Astrocyte (in vitro differentiated cells and primary cell): ENCODE data around the gene WFDC8. TPM values are rescaled to one million over a fixed set of nuclear protein-coding genes. Genes with fewer than 3 reads are reported as not detected.

ENCODE experiments used
- DNase-seq: peaks from one replicate; pipeline ENCODE4 v3.0.0-alpha.2; 2010; ENCODE audit warnings: low read depth
- FAIRE-seq: peaks from 2 replicates; lab custom pipeline; 2011; peaks lifted over from hg19 to GRCh38; lab: Jason Lieb, UNC
- H2AFZ ChIP-seq: 2 replicates; pipeline ENCODE4 v1.6.0; 2012; ENCODE audit warnings: low read depth, low read length, inconsistent platforms
- H3K27ac ChIP-seq: 2 replicates; pipeline ENCODE4 v1.5.1; 2011; ENCODE audit warnings: low read depth, low read length, inconsistent platforms
- H3K27me3 ChIP-seq: 2 replicates; pipeline ENCODE4 v1.6.0; 2011; ENCODE audit warnings: low read length, inconsistent platforms; ENCODE audit not compliant: insufficient read depth
- H3K36me3 ChIP-seq: 2 replicates; pipeline ENCODE4 v1.5.1; 2011; ENCODE audit warnings: low read length, inconsistent platforms; ENCODE audit not compliant: insufficient read depth
- H3K4me1 ChIP-seq: 2 replicates; pipeline ENCODE4 v1.5.1; 2011; ENCODE audit warnings: low read length, inconsistent platforms; ENCODE audit not compliant: insufficient read depth
- H3K4me2 ChIP-seq: 2 replicates; pipeline ENCODE4 v1.6.0; 2012; ENCODE audit warnings: low read length, inconsistent platforms
- H3K4me3 ChIP-seq: 2 replicates; pipeline ENCODE4 v1.5.1; 2011; ENCODE audit warnings: low read depth, mild to moderate bottlenecking, low read length, inconsistent platforms; ENCODE audit not compliant: insufficient read depth
- H3K79me2 ChIP-seq: 2 replicates; pipeline ENCODE4 v1.6.0; 2012; ENCODE audit warnings: mild to moderate bottlenecking, low read length, inconsistent platforms; ENCODE audit not compliant: insufficient read depth
- H3K9ac ChIP-seq: 2 replicates; pipeline ENCODE4 v1.6.0; 2012; ENCODE audit warnings: mild to moderate bottlenecking, low read length, inconsistent platforms
- H3K9me3 ChIP-seq: 2 replicates; pipeline ENCODE4 v1.5.1; 2012; ENCODE audit warnings: low read depth, mild to moderate bottlenecking, low read length, inconsistent platforms; ENCODE audit not compliant: insufficient read depth
- H4K20me1 ChIP-seq: 2 replicates; pipeline ENCODE4 v1.6.0; 2012; ENCODE audit warnings: low read length, inconsistent platforms; ENCODE audit not compliant: insufficient read depth
- H3K27ac Mint-ChIP-seq: one replicate; pipeline ENCODE4 v1.8.0; 2021; ENCODE audit warnings: mild to moderate bottlenecking, mixed read lengths; ENCODE audit not compliant: unreplicated experiment
- H3K27me3 Mint-ChIP-seq: one replicate; pipeline ENCODE4 v1.8.0; 2021; ENCODE audit warnings: low read depth, mixed read lengths; ENCODE audit not compliant: unreplicated experiment
- H3K36me3 Mint-ChIP-seq: one replicate; pipeline ENCODE4 v1.8.0; 2021; ENCODE audit warnings: low read depth, mixed read lengths; ENCODE audit not compliant: unreplicated experiment
- H3K4me1 Mint-ChIP-seq: one replicate; pipeline ENCODE4 v1.8.0; 2021; ENCODE audit warnings: low read depth, mixed read lengths; ENCODE audit not compliant: unreplicated experiment
- H3K4me3 Mint-ChIP-seq: one replicate; pipeline ENCODE4 v1.8.0; 2021; ENCODE audit warnings: mild to moderate bottlenecking, moderate library complexity, mixed read lengths; ENCODE audit not compliant: unreplicated experiment
- H3K9me3 Mint-ChIP-seq: one replicate; pipeline ENCODE4 v1.8.0; 2021; ENCODE audit warnings: mild to moderate bottlenecking, mixed read lengths; ENCODE audit not compliant: unreplicated experiment
- CTCF ChIP-seq: IDR thresholded peaks from 2 replicates; pipeline ENCODE4 v1.5.1; 2011; ENCODE audit warnings: low read depth, mild to moderate bottlenecking, inconsistent platforms, low read length, moderate library complexity; ENCODE audit not compliant: insufficient read depth
- EZH2 ChIP-seq: IDR thresholded peaks from 2 replicates; pipeline ENCODE4 v1.6.1; 2012; ENCODE audit warnings: mild to moderate bottlenecking, low read length, inconsistent platforms; ENCODE audit not compliant: insufficient read depth
- total RNA-seq: library from RNA; stranded (reverse); gene quantifications from 2 replicates; pipeline ENCODE4 v1.2.1, GENCODE V29; 2021

Gene WFDC8
- total RNA-seq, 1 donor from 2014 or later: not detected

DNA sequence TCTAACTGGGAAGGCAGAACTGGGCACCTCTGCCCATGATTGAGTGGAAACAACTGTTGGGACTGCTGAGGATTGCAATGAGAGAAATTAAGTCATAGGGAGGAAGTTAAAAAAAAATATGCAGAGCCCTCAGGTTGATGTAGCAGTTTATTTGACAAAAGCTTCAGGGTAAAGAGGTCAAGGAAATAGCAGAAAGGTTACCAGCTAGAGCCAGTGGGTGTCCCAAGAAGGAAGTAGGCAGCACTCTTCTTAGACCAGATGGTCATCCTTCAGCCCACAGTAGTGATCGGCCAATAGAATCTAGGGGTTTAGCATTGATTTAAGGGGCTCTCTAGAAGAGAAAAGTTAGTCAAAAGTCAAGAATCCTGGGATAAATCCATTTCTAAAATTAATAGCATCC lies 28.7 kb upstream of the WFDC8 start:
- DNase-seq (no peak), FAIRE-seq (no peak)
- Histone ChIP-seq H2AFZ (no peak overlapping the region), H3K9ac (no peak overlapping the region), H3K9me3 (no peaks in the 10 kb centered on the region), H3K79me2 (no peaks in the 10 kb centered on the region), H4K20me1 (no peaks in the 10 kb centered on the region), H3K4me1 (no peaks in the 10 kb centered on the region), H3K4me2 (no peak overlapping the region), H3K4me3 (no peak overlapping the region), H3K36me3 (no peaks in the 10 kb centered on the region), H3K27ac (no peak overlapping the region), H3K27me3 (no peaks in the 10 kb centered on the region)
- Mint-ChIP-seq H3K4me3 (no peak overlapping the region), H3K9me3 (peaks cover 13% of the 10 kb centered on the region), H3K27me3 (no peaks in the 10 kb centered on the region), H3K27ac (no peak overlapping the region), H3K4me1 (peaks cover 25% of the 10 kb centered on the region), H3K36me3 (no peaks in the 10 kb centered on the region)
- no peak for TF ChIP-seq CTCF
- no peak for TF ChIP-seq EZH2

DNA sequence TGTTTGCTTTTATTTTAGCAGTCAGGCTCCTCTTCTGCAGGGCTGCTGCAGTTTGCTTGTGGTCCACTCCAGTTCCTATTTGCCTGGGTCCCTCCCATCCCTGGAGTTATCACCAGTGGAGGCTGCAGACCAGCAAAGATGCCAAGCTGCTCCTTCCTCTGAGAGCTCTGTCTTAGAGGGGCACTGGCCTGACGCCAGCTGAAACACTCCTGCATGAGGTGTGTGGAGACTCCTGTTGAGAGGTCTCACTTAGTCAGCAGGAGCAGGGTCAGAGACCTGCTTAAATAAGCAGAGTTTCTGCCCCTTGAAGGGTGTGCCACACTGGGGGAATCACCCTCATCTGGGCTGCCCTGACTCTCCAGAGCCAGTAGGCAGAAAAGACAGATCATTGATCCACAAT lies 16.2 kb upstream of the WFDC8 start:
- Histone ChIP-seq H3K27me3 (no peaks in the 10 kb centered on the region), H3K79me2 (no peaks in the 10 kb centered on the region), H3K27ac (no peak overlapping the region), H3K4me1 (no peaks in the 10 kb centered on the region), H3K4me2 (no peak overlapping the region), H4K20me1 (no peaks in the 10 kb centered on the region), H3K36me3 (no peaks in the 10 kb centered on the region), H3K9me3 (no peaks in the 10 kb centered on the region), H2AFZ (no peak overlapping the region), H3K4me3 (no peak overlapping the region), H3K9ac (no peak overlapping the region)
- DNase-seq (no peak), FAIRE-seq (no peak)
- Mint-ChIP-seq H3K4me3 (no peak overlapping the region), H3K9me3 (peaks cover 1% of the 10 kb centered on the region), H3K27me3 (peaks cover 17% of the 10 kb centered on the region), H3K4me1 (no peaks in the 10 kb centered on the region), H3K36me3 (no peaks in the 10 kb centered on the region), H3K27ac (no peak overlapping the region)
- TF ChIP-seq EZH2: no peak
- no peak for TF ChIP-seq CTCF

- H3K4me2 ChIP-seq: no peak overlapping the region
- no peak for FAIRE-seq
- H3K9ac ChIP-seq: no peak overlapping the region
- H3K4me3 ChIP-seq: no peak overlapping the region
- Mint-ChIP-seq H3K4me1 (peaks cover 2% of the 10 kb centered on the region), H3K27me3 (peaks cover 14% of the 10 kb centered on the region), H3K27ac (no peak overlapping the region), H3K36me3 (no peaks in the 10 kb centered on the region), H3K9me3 (peaks cover 1% of the 10 kb centered on the region), H3K4me3 (no peak overlapping the region)
- H3K79me2 ChIP-seq: no peaks in the 10 kb centered on the region
- no peak overlapping the region for H2AFZ ChIP-seq
- no peak for TF ChIP-seq CTCF
- TF ChIP-seq EZH2: no peak
- no peaks in the 10 kb centered on the region for H4K20me1 ChIP-seq
- no peaks in the 10 kb centered on the region for H3K4me1 ChIP-seq
- H3K27ac ChIP-seq: no peak overlapping the region
- H3K9me3 ChIP-seq: no peaks in the 10 kb centered on the region
- H3K36me3 ChIP-seq: no peaks in the 10 kb centered on the region
- no peaks in the 10 kb centered on the region for H3K27me3 ChIP-seq
- no peak for DNase-seq
Observed at GRCh38 chr20:45593498-45593897, 14.4 kb upstream of the WFDC8 start.
